Small intestine (tissue), 7 donors: Measurements from ENCODE around the gene COQ3. TPM values are rescaled to one million over a fixed set of nuclear protein-coding genes. Genes with fewer than 3 reads are reported as not detected.

Experiments
- DNase-seq, 2 donors: peaks; one replicate each; pipeline versions ENCODE4 v3.0.0 to v3.0.0-alpha.2; 2013
- FAIRE-seq: peaks from 2 replicates; lab custom pipeline; 2012; peaks lifted over from hg19 to GRCh38; lab: Jason Lieb, UNC
- H3K27ac ChIP-seq, 3 donors: one replicate each; pipeline ENCODE4 v1.5.1; 2013; ENCODE audit warnings: low read length in 2 of 3, mild to moderate bottlenecking in 2 of 3, control low read depth in 1 of 3, inconsistent platforms in 1 of 3, low read depth in 1 of 3, moderate library complexity in 1 of 3
- H3K27me3 ChIP-seq, 3 donors: one replicate each; pipeline ENCODE4 v1.6.1; 2013; ENCODE audit warnings: low read length in 3 of 3, inconsistent platforms in 1 of 3; ENCODE audit not compliant: control insufficient read depth in 3 of 3, insufficient read depth in 3 of 3
- H3K36me3 ChIP-seq, 3 donors: one replicate each; pipeline ENCODE4 v1.6.1; 2013; ENCODE audit warnings: low read length in 3 of 3, inconsistent platforms in 1 of 3, low read depth in 1 of 3, mild to moderate bottlenecking in 1 of 3, moderate library complexity in 1 of 3; ENCODE audit not compliant: control insufficient read depth in 3 of 3, insufficient read depth in 2 of 3
- H3K4me1 ChIP-seq, 3 donors: one replicate each; pipeline ENCODE4 v1.6.1; 2013; ENCODE audit warnings: low read length in 2 of 3, inconsistent platforms in 1 of 3, low read depth in 1 of 3, mild to moderate bottlenecking in 1 of 3, moderate library complexity in 1 of 3; ENCODE audit not compliant: control insufficient read depth in 3 of 3, insufficient read depth in 2 of 3
- H3K4me3 ChIP-seq, 3 donors: one replicate each; pipeline ENCODE4 v1.5.1; 2013; ENCODE audit warnings: low read length in 3 of 3, control low read depth in 1 of 3, inconsistent platforms in 1 of 3, low read depth in 1 of 3, mild to moderate bottlenecking in 1 of 3, moderate library complexity in 1 of 3
- H3K9me3 ChIP-seq, 2 donors: one replicate each; pipeline ENCODE4 v1.6.1; 2013; ENCODE audit warnings: low read depth in 1 of 2, low read length in 1 of 2; ENCODE audit not compliant: control insufficient read depth in 2 of 2, insufficient read depth in 1 of 2
- WGBS, 3 donors: extraction: QIAGEN DNeasy Blood & Tissue Kit; methylation state at CpG; one replicate each; pipeline ENCODE4 v1.1.7; 2013; 5-methylcytosine and 5-hydroxymethylcytosine counted together
- polyA plus RNA-seq, 4 donors: library from polyadenylated mRNA; stranded (reverse) in 3 of 4; unstranded in 1 of 4; fragments of 200-250 nt in 3 of 4; fragments of 120-200 nt in 1 of 4; gene quantifications; one replicate each; pipeline versions ENCODE4 v1.2.1 to v1.2.3, GENCODE V29; 2013
- donor health status: healthy with polysubstance abuse.
- donor health status: control.
- donor health status: control.
- donor health status: Bipolar disorder and iron deficiency.
- donor health status: healthy.

Gene COQ3
- polyA plus RNA-seq, 4 donors = 7.0 to 14.6 (median 13.5) TPM

DNA sequence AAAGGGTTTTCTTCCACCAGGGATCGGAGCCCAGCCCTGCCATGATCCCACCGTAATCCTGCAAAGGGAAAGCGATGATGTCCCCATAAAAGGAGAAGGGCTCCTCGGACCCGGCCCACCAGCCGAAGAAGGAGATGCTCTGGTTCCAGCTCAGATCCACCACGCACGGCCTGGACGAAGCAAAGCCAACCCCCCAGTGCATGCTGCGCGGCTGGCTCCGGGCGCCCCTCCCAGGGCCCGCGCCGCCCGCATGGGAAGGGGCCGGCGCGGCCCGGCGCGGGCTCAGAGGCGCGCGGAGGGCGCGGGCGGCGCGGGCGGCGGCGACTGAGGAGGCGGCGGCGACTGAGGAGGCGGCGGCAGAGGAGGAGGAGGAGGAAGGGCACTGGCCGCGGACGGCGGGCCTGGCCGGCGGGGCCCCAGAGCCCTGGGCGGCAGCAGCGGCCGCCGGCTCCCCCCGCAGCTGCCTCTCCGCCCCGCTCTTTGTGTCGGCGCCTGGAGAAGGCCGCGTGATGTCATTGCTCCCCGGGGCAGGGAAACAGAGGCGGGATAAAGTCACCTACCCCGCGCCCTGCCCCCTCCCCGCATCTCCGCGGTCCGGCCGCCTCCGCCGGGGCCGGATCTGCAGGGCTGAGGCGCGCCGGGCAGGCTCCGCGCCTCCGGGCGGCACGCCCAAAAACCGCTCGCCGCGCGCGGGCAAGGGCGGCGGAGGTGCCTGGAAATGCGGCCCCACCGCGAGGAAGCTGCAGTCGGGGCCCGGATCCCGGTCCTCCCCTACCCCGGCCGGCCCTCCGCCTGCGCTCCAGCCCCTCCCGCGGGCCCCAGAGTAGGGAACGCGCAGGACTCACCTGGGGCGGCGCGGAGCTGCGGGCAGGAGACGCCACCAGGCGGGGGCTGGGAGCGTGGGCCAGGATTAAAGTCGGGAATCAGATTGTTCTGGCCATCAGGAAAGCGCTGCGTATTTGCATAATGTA, 44.5 kb downstream of the COQ3 start, which contains the start of gene FAXC:
Gene FAXC, minus strand, starts transcription at position 504 of the 971 bp plus-strand sequence. Its CDS starts 302 bp downstream, at position 202.
- WGBS, 3 donors = 1 to 3% (median 2%) methylated on average over 41 to 108 of the region's 108 CpGs
- DNase-seq (peak; percentile 27 to 67), FAIRE-seq (no peak)
- Histone ChIP-seq H3K4me3 (peak within 1 kb of the TSS; percentile 50 to 60 (median 54)), H3K4me1 (peaks cover 0 to 12% (median 0%) of the 10 kb centered on the region in 3 donors), H3K9me3 (no peaks in the 10 kb centered on the region), H3K27me3 (peaks cover 11 to 42% (median 12%) of the 10 kb centered on the region in 3 donors), H3K27ac (no peak within 1 kb of the TSS), H3K36me3 (no peaks in the 10 kb centered on the region)

GRCh38 chr6:99348288-99349170, 45.5 kb downstream of the COQ3 start:
- no peak for FAIRE-seq
- DNase-seq = no peak
- 45 to 53% (median 51%) methylated on average over 25 of the region's 25 CpGs for WGBS, 3 donors
- no peaks in the 10 kb centered on the region for H3K36me3 ChIP-seq
- peaks cover 0 to 12% (median 0%) of the 10 kb centered on the region in 3 donors for H3K4me1 ChIP-seq
- no peaks in the 10 kb centered on the region for H3K9me3 ChIP-seq
- no peak overlapping the region for H3K27ac ChIP-seq
- peaks cover 11 to 40% (median 12%) of the 10 kb centered on the region in 3 donors for H3K27me3 ChIP-seq
- peak overlapping the region in 2 of 3 donors; percentile 50 to 54 for H3K4me3 ChIP-seq

DNA sequence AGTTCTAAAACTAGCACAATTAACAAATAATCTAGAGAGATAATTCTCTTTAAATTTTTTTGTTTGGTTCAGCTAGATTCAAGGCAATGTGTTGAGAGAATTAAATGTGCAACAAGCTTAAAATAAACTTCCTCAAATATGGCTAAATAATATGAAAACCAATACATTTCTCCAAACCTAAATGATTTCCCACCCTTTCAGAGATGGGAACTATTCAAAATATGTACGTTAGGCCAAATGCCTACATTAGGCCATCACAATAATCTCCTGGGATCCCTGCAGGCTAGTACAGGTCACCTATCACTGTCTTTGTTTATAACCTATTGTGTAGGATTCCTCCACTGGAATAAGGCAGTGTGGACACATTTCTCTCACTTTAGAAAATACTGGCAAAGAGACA, 46.2 kb downstream of the COQ3 start:
- no peak for DNase-seq
- FAIRE-seq = no peak
- Histone ChIP-seq H3K27ac (no peak overlapping the region), H3K4me1 (peaks cover 0 to 12% (median 0%) of the 10 kb centered on the region in 3 donors), H3K27me3 (peaks cover 11 to 34% (median 12%) of the 10 kb centered on the region in 3 donors), H3K36me3 (no peaks in the 10 kb centered on the region), H3K9me3 (no peaks in the 10 kb centered on the region), H3K4me3 (no peak overlapping the region)
- 59 to 86% (median 74%) methylated on average over 1 of the region's 1 CpG for whole genome bisulfite sequencing, 3 donors

DNA sequence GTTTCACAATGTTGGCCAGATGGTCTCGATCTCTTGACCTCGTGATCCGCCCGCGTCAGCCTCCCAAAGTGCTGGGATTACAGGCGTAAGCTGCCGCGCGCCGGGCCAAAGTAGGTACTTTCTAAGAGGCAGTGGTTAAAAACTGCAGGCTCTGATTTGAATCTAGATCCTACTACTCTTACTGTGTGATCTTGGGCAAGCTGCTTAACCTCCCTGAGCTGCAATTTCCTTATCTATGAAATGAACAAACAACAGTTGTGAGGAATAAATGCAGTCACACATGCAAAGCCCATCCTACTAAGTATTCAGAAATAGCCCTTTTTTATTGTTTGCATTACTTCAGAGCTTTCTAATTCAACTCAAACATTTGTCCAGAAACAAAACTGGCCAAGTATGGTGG, 47.4 kb downstream of the COQ3 start:
- no peaks in the 10 kb centered on the region for H3K9me3 ChIP-seq
- no peak overlapping the region for H3K4me3 ChIP-seq
- peaks cover 11 to 29% (median 12%) of the 10 kb centered on the region in 3 donors for H3K27me3 ChIP-seq
- no peak overlapping the region for H3K27ac ChIP-seq
- WGBS, 3 donors = 91 to 97% (median 96%) methylated on average over 10 of the region's 10 CpGs
- H3K4me1 ChIP-seq = peaks cover 0 to 12% (median 0%) of the 10 kb centered on the region in 3 donors
- FAIRE-seq (no peak), DNase-seq (no peak)
- H3K36me3 ChIP-seq = no peaks in the 10 kb centered on the region

DNA sequence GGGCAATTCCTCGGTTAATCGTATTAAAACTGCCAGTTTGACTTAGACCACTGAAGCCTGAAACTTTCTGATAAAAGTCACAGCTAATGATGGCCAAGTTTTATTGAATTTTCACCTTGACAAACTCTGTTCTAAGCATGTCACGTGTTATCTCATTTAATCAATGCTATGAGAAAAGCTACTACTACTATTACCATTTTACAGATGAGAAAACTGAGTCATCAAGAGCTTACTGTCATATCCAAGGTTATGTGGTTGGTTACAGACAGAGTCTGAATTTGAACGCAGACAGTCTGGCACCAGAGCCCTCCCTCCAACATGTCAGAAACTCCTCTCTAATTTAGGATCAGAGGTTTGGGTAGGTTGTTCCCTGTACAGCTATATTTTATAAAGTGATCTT, 48.8 kb downstream of the COQ3 start:
- no peak overlapping the region for H3K27ac ChIP-seq

DNA sequence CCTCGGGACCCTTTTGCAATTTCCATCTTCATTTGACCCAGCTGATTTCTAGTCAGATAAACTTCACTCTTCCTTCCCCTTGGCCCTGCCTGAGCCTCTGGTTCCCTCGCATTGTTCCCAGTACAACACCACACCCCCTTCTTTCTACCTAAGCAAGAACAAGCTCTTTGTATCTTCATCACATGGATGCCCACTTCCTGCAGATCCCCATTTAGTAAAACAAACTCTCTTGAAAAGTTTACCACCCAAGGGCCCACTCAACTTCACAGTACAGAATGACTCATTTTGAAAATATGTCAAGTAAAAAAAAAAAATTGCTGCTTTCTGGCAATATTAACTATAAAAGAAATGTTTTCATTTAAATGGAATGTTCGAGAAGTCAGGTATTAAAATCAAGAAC, 49.7 kb downstream of the COQ3 start:
- Histone ChIP-seq H3K27me3 (peaks cover 6 to 11% (median 6%) of the 10 kb centered on the region in 3 donors), H3K4me3 (no peak overlapping the region), H3K36me3 (no peaks in the 10 kb centered on the region), H3K9me3 (no peaks in the 10 kb centered on the region), H3K4me1 (peaks cover 0 to 4% (median 0%) of the 10 kb centered on the region in 3 donors), H3K27ac (no peak overlapping the region)
- DNase-seq (no peak), FAIRE-seq (no peak)
- 41 to 47% (median 45%) methylated on average over 3 of the region's 3 CpGs for WGBS, 3 donors

More for the DNA sequence above, 48.8 kb downstream of the COQ3 start:
- peaks cover 0 to 6% (median 0%) of the 10 kb centered on the region in 3 donors for H3K4me1 ChIP-seq
- H3K9me3 ChIP-seq = no peaks in the 10 kb centered on the region
- H3K4me3 ChIP-seq = no peak overlapping the region
- no peak for FAIRE-seq
- H3K36me3 ChIP-seq = no peaks in the 10 kb centered on the region
- peaks cover 6 to 15% (median 12%) of the 10 kb centered on the region in 3 donors for H3K27me3 ChIP-seq
- 78 to 93% (median 87%) methylated on average over 4 of the region's 4 CpGs for WGBS, 3 donors
- DNase-seq = no peak

DNA sequence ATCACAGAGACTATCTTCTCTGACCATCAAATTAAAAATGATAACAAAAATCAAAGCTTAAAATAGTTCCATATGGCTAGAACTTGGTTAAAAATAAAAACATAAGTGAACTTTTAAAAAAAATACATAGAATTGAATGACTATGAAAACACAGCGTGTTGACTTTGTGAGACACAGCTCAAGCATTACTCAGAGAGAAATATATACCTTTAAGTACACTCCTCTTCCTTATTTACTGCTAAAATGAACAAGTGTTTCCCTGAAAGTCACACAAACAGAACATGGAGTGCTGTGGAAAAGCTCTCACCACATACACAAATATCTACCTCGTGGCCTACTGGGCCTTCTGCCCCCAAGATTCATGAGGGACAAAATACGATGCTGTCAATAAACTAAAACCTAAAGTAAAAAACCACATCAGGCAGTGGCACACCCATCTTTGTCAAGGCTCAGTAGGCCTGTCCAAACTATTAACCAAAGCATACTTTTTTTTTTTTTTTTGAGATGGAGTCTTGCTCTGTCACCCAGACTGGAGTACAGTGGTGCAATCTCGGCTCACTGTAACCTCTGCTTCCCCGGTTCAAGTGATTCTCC, 52.0 kb downstream of the COQ3 start:
- Histone ChIP-seq H3K27ac (no peak overlapping the region), H3K36me3 (peaks cover 0 to 3% (median 0%) of the 10 kb centered on the region in 3 donors), H3K4me1 (no peaks in the 10 kb centered on the region), H3K9me3 (no peaks in the 10 kb centered on the region), H3K27me3 (no peaks in the 10 kb centered on the region), H3K4me3 (no peak overlapping the region)
- WGBS, 3 donors = 74 to 81% (median 80%) methylated on average over 5 of the region's 5 CpGs
- DNase-seq (no peak), FAIRE-seq (no peak)
